HEK293T (cell line): ENCODE results near the gene IDH3A.

Experiments
- CTCF ChIA-PET: fragments of 350-600 bp; formaldehyde crosslinking; extraction: SDS; loops from one replicate; lab custom pipeline; 2021; ENCODE audit warnings: antibody characterized with exemption, inconsistent platforms; lab: Yijun Ruan, JAX
- POLR2A ChIA-PET: fragments of 350-600 bp; formaldehyde crosslinking; extraction: SDS; loops from one replicate; lab custom pipeline; 2020; ENCODE audit warnings: antibody characterized with exemption, inconsistent platforms; lab: Yijun Ruan, JAX
- DNase-seq: peaks from one replicate; pipeline ENCODE4 v3.0.0; 2012; ENCODE audit warnings: mixed read lengths; ENCODE audit errors: extremely low spot score
- ARNT ChIP-seq: fragments of 450-650 bp; IDR thresholded peaks from 2 replicates; pipeline ENCODE4 v1.6.1; 2017; ENCODE audit warnings: mild to moderate bottlenecking
- BHLHE40 ChIP-seq: fragments of 450-650 bp; IDR thresholded peaks from 2 replicates; pipeline ENCODE4 v1.6.1; 2016; ENCODE audit warnings: mild to moderate bottlenecking, moderate library complexity, borderline replicate concordance
- CTBP1 ChIP-seq: fragments of 450-650 bp; IDR thresholded peaks from 2 replicates; pipeline ENCODE4 v1.6.1; 2016; ENCODE audit warnings: borderline replicate concordance
- ELF4 ChIP-seq: fragments of 450-650 bp; IDR thresholded peaks from 2 replicates; pipeline ENCODE4 v1.6.1; 2017; ENCODE audit warnings: antibody characterized with exemption
- FOXA1 ChIP-seq: fragments of 450-650 bp; IDR thresholded peaks from 2 replicates; pipeline ENCODE4 v1.6.1; 2016; ENCODE audit warnings: mild to moderate bottlenecking
- FOXK2 ChIP-seq: fragments of 450-650 bp; IDR thresholded peaks from 2 replicates; pipeline ENCODE4 v1.6.1; 2016; ENCODE audit warnings: mild to moderate bottlenecking
- FOXM1 ChIP-seq: fragments of 450-650 bp; IDR thresholded peaks from 2 replicates; pipeline ENCODE4 v1.6.1; 2017; ENCODE audit warnings: mild to moderate bottlenecking, borderline replicate concordance
- HDGF ChIP-seq: fragments of 450-650 bp; IDR thresholded peaks from 2 replicates; pipeline ENCODE4 v1.6.1; 2017; ENCODE audit warnings: antibody characterized with exemption, borderline replicate concordance
- L3MBTL2 ChIP-seq: fragments of 450-650 bp; conservative IDR thresholded peaks from 2 replicates; pipeline ENCODE4 v1.6.1; 2016; ENCODE audit warnings: mild to moderate bottlenecking
- LEF1 ChIP-seq: fragments of 450-650 bp; IDR thresholded peaks from 2 replicates; pipeline ENCODE4 v1.6.1; 2017; ENCODE audit warnings: mild to moderate bottlenecking, borderline replicate concordance
- NFRKB ChIP-seq: fragments of 450-650 bp; IDR thresholded peaks from 2 replicates; pipeline ENCODE4 v1.6.1; 2016; ENCODE audit warnings: mild to moderate bottlenecking, moderate library complexity
- PKNOX1 ChIP-seq: fragments of 450-650 bp; IDR thresholded peaks from 2 replicates; pipeline ENCODE4 v1.6.1; 2016
- SP1 ChIP-seq: fragments of 450-650 bp; IDR thresholded peaks from 2 replicates; pipeline ENCODE4 v1.6.1; 2017
- SUZ12 ChIP-seq: fragments of 450-650 bp; IDR thresholded peaks from 2 replicates; pipeline ENCODE4 v1.6.1; 2016; ENCODE audit warnings: mild to moderate bottlenecking
- TARDBP ChIP-seq: fragments of 450-650 bp; IDR thresholded peaks from 2 replicates; pipeline ENCODE4 v1.6.1; 2016
- ZNF384 ChIP-seq: fragments of 450-650 bp; IDR thresholded peaks from 2 replicates; pipeline ENCODE4 v1.6.1; 2016

Gene IDH3A

DNA sequence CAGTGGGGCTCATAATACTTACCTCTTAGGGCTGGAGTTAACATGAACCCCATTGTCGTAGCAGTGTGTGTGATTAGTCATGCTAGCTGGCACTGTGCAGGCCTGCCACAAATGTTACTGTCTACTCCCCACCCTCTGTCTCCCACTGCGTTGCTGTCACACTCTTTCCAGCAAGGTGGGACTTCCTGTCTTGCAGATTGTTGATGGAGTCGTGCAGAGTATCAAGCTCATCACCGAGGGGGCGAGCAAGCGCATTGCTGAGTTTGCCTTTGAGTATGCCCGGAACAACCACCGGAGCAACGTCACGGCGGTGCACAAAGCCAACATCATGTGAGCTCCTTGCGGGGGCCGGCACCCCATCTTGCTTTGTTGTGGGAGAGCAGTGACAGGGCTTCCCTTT, 12.9 kb downstream of the IDH3A start:
- DNase-seq = no peak
- ChIA-PET CTCF (no interaction called here), POLR2A (no interaction called here)
- TF ChIP-seq PKNOX1 (no peak), ELF4 (no peak), BHLHE40 (no peak), SP1 (no peak)

GRCh38 chr15:78164010-78164409, 14.8 kb downstream of the IDH3A start:
- ChIA-PET POLR2A (no interaction called here), CTCF (interaction anchor here (0.5 kb wide), 1 partner anchor 108 kb away, joined by 3 read pairs; no protein-coding TSS in a partner anchor)
- no peak for DNase-seq
- TF ChIP-seq FOXM1 = no peak
- TF ChIP-seq HDGF = no peak
- no peak for TF ChIP-seq ARNT
- TF ChIP-seq LEF1 = no peak

GRCh38 chr15:78167227-78167888, 18.2 kb downstream of the IDH3A start:
- ChIA-PET POLR2A (interaction anchor here (1.0 kb wide), 1 partner anchor 132 kb away, joined by 4 read pairs; the partner anchor contains the start of gene SKIC8), CTCF (interaction anchor here (1.4 kb wide), 1 partner anchor 10 kb away, joined by 4 read pairs; no protein-coding TSS in a partner anchor)
- no peak for TF ChIP-seq LEF1
- no peak for TF ChIP-seq CTBP1
- no peak for DNase-seq

GRCh38 chr15:78168608-78169007, 19.4 kb downstream of the IDH3A start:
- no peak for DNase-seq
- ChIA-PET POLR2A (no interaction called here), CTCF (no interaction called here)
- TF ChIP-seq LEF1 (no peak), SUZ12 (no peak)

GRCh38 chr15:78170848-78171773, 21.9 kb downstream of the IDH3A start:
- TF ChIP-seq FOXK2 (no peak), SP1 (no peak), FOXA1 (no peak), BHLHE40 (no peak), CTBP1 (no peak), TARDBP (no peak), PKNOX1 (no peak), HDGF (no peak), ELF4 (no peak), L3MBTL2 (no peak), ARNT (no peak), ZNF384 (no peak), NFRKB (no peak)
- CTCF ChIA-PET = interaction anchor here (1.1 kb wide), 1 partner anchor 69 kb away, joined by 3 read pairs; no protein-coding TSS in a partner anchor
- POLR2A ChIA-PET = interaction anchor here (0.6 kb wide), 1 partner anchor 128 kb away, joined by 4 read pairs; the partner anchor contains the start of gene SKIC8
- no peak for DNase-seq

DNA sequence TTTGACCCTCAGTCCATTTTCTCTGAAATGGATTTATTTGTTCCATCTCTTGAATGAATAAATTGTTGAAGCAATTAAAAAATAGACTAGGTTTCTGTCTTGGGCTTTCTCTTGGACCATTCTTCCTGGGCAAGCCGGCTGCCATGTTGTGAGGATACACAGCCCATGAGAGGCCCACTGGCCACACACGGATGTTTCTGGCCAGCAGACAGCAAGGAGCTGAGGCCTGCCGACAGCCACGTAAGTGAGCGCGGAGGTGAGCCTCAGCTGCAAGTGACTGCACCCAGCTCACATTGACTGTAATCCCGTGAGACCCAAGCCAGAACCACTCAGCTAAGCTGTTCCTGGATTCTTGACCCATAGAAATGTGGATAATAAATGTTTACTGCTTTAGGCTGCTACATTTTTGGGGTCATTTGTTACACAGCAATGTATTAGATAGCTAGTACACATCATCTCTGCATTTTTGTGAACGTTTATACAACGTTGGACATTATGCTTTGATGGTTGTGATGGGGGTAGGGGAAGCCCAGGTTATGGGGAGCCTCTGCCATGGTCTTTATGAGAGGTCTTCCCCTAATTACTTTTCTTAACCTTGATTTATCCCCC, 22.8 kb downstream of the IDH3A start:
- CTCF ChIA-PET = interaction anchor here (1.0 kb wide), 2 partner anchors 24 to 63 kb away, joined by 3 to 6 read pairs; no protein-coding TSS in a partner anchor
- POLR2A ChIA-PET = interaction anchor here (1.7 kb wide), 1 partner anchor 41 kb away, joined by 4 read pairs; no protein-coding TSS in a partner anchor
- no peak for TF ChIP-seq LEF1
- no peak for TF ChIP-seq ARNT
- no peak for TF ChIP-seq ELF4
- no peak for DNase-seq

GRCh38 chr15:78174401-78174800, 25.2 kb downstream of the IDH3A start:
- ChIA-PET CTCF (interaction anchor here (0.6 kb wide), 1 partner anchor 15 kb away, joined by 3 read pairs; no protein-coding TSS in a partner anchor), POLR2A (interaction anchor here (1.6 kb wide), 1 partner anchor 125 kb away, joined by 6 read pairs; the partner anchor contains the start of gene SKIC8)
- DNase-seq = no peak
- TF ChIP-seq L3MBTL2 (no peak), TARDBP (no peak), NFRKB (no peak), CTBP1 (no peak), FOXM1 (no peak), LEF1 (no peak), FOXA1 (no peak), SUZ12 (no peak), PKNOX1 (no peak), SP1 (no peak), ZNF384 (no peak), FOXK2 (no peak), HDGF (no peak), BHLHE40 (no peak), ARNT (no peak), ELF4 (no peak)
